ENCODE measurements around the gene RUNX2.

Gene RUNX2

DNA sequence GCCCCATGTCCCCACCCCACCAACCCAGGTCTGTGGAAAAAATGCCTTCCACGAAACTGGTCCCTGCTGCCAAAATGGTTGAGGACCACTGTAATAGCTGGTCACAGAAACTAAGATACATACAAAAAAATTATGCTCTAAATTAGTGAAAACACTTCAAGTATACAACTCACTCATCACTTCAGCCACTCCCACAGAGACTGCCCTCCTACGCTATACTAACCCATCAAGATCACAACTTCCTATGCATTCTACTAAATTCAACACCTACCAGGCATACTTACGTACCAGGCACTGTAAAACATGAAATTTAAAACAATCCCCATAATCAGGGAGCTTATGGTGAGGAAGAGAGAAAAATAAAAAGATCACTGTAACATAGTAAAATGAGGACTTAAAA lies 22.9 kb downstream of the RUNX2 start:
- in situ Hi-C loops (cut with MboI; ENCODE audit: low sequenced_read_pairs): no loop called here

DNA sequence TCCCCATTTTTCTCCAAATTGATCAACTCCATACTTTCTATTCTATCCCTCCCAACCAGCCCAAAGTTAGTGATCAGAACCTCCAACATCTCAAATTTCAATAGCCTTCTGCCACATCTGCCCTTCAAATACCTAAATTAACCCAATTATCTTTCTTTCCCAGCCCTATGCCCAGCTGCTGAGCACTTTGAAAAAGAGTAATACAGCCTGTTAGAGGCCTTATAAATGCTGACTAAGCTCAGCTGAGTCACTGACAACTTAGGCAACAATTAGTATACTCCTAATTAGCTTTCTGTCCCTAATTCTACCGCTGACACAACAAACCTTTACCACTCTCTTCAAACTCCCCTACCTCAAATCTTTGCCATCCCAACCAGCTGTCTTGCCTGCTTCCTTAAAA lies 23.5 kb downstream of the RUNX2 start:
- in situ Hi-C loops (cut with MboI; ENCODE audit: low sequenced_read_pairs): no loop called here

DNA sequence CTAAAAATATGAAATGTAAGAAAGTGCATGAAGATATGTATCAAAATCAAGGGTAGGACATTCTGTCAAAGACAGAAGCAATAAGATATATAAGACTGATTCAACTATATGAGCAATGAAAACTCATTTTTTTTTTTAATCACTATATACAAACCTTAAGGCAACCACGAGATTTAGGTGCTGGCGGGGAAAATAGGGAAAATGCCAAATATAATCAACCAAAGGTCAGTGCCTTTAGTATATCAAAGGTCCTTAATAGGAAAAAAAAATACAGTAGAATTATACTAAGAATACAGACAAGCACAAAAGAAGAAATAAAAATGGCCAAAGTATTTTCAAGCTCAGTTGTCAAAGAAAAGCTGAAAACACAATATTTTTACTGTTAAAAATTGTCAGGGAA lies 25.5 kb downstream of the RUNX2 start:
- in situ Hi-C loops (cut with MboI; ENCODE audit: low sequenced_read_pairs): no loop called here

DNA sequence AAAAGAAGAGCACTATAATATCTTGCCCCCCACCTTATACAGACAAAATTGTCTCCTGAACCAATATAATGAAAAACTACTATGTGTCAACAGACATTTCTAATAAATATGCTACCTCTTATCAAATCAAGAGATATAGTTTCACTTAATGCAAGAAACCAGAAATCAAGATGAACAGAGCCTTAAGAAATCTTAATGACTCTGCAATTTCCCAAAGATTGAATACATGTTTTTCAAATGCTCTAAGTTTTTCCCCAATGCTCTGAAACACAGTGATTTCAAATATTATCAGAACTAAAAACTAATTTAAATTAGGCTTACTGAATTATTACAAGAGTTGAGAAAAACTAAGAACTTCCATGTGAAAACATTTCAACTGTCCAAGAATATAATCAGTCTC lies 36.3 kb downstream of the RUNX2 start:
- in situ Hi-C loops (cut with MboI; ENCODE audit: low sequenced_read_pairs): no loop called here

DNA sequence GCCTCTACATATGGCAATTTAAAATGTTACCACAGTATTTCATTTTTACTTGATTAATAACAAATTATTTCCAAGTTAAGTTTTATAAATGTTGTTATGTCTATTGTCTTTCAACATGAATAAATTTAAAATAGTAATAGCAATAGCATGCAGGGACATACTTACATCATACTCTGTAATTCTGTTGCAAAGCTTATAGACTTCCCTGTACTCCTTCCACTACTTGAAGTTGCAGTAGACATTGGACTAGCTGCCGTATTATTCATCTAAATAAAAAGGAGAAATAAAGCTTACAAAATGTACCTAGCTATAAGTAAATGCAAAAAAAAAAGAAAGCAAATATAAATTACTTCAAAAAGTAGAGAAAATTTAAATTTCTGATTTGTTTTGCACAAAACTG lies 36.9 kb downstream of the RUNX2 start:
- in situ Hi-C loops (cut with MboI; ENCODE audit: low sequenced_read_pairs): no loop called here

DNA sequence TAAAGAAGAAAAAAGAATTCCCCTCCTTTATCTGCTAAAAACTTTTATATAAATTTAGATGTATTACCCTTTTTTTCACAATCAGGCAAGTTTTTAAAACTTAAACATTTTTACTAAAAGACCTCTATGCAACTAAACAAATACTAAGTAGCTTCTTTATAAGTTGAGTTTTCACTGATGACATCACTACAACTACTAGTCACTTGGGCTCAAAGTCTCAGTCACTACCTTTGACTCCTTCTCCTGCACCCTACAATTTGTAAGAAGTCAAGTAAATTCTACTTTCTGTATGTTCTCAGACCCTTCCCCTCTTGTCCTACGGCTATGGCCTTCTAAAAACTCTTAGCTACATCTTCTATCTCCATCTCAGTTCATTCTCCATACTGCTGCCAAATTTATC lies 38.4 kb downstream of the RUNX2 start:
- in situ Hi-C loops (cut with MboI; ENCODE audit: low sequenced_read_pairs): no loop called here

DNA sequence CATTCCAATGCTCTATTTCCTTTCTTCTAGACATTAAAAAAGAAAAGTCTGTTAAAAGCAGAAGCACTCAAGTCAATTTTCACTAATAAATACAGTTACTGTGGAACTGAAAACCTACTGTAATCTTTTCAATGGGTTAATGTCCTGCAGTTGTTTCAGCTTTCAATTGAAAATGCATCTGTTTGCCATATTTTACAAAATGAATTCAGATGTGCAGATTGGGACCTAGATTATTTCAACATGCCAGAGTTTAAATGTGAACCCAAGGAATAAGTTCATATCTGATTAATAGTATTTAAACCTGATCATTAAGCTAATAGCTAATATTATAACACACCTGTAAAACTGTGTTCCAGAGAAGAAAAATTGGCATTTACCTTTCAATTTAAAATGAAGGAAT lies 39.9 kb downstream of the RUNX2 start:
- in situ Hi-C loops (cut with MboI; ENCODE audit: low sequenced_read_pairs): no loop called here

DNA sequence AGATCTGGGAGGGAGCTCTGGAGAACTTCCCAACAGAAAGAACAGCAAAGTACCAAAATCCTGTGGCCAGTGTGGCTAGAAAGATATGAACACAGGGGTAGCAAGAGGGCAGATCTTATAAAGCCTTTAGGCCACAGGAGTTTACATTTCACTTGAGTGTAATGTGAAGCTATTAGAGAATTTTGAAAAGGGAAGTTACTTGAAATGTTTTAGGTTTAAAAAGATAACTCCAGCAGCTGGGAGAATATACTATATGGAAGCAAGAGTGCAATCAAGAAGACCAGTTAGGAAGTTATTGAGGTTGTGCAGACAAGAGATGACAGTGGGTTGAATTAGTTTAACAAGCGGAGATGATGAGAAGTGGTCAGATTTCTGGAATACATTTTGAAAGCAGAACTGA lies 41.7 kb downstream of the RUNX2 start:
- in situ Hi-C loops (cut with MboI; ENCODE audit: low sequenced_read_pairs): no loop called here

DNA sequence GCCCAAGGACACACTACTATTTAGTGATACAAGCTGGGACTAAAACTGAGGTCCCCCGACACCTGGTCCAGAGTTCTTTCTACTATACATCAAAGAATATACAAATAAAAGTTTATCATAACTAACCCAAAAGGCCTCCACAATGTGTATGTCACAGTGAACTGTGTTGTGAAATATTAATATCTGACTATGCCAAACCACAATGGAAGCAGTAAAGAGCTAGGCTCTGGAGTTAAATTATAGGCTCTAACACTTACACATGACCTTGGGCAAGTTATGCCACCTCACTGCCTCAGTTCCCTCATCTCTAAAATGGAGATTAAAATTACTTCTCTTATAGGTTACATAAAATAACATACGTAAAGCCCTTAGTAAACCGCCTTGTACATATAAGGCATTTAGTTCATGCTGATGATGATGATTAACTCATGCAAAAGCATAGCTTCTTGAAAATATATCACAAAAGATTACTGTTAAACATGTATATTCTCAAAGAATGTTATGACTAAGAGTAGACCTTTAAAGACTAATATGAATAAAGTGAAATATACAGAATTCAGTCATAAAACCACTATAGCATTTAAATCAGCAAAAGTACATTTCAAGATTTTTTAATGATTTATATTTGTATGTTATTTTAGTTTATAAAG lies 43.9 kb downstream of the RUNX2 start:
- in situ Hi-C loops (cut with MboI; ENCODE audit: low sequenced_read_pairs): no loop called here

DNA sequence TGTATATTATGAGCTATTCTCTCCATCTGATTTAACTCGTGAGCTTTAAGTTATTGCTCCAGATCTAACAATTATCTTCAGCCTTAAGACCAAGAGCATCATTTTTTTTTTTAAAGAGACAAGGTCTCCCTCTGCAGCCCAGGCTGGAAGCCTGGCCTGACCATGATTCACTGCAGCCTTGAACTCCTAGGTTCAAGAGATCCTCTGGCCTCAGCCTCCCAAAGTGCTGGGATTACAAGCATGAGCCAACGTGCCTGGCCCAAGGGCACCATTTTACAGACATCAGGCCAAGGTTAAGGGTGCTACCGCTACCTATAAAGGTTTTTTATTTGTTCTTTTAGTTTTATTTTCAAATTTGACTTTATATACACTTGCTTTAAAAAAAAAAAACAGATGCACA lies 47.3 kb downstream of the RUNX2 start:
- in situ Hi-C loops (cut with MboI; ENCODE audit: low sequenced_read_pairs): no loop called here

DNA sequence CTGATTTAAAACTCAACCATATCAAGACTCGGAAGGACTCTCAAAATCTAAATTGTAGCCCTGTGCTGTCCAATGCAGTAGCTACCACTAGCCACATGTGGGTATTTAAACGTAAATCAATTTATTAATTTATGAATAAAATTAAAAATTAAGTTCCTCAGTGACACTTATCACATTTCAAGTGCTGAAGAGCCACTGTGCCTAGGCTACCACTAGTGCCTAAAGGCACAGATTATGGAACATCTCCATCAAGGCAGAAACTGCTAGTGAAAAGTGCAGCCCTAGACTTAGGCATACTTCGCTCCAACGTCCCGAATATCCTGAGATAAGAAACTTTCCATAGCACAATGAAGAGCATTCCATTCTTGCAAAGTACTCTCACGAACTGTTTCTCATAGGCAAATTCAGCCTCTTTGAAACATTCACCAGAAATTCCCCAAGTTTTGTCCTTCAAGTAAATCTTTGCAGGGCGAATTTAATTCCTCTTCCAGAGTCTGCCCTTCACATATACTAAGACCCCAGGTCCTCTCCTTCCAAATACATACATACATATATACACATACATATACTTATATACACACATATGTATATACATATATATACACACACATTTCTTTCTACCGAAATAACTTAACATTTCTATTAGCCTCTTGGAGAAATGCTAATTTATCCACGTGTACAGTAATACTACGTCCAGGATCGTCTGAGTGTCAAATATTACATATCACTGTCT lies 48.3 kb downstream of the RUNX2 start:
- in situ Hi-C loops (cut with MboI; ENCODE audit: low sequenced_read_pairs): no loop called here

DNA sequence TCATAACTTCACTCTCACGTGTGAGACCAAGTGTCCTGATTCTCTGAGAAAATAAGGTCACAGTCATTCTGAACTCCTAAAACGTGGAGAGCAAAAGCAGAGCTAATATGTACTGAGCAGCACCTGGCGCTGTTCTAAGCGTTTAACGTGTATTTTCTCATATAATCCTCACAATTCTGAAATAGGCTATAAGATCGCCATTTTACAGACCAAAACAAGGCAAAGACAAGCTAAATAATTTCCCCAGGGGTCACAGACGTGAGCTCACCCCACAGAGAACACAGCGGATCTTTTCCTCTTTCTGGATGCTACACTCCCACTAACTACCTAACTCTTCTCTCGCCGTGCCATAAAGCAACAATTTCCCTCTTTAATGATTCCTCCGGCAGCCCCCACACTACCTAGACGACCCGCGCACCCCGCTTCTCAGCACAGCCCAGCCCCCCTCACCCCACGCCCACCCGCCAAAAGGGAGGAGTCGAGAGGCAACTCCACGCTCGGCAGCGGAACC lies 49.0 kb downstream of the RUNX2 start:
- in situ Hi-C loops (cut with MboI; ENCODE audit: low sequenced_read_pairs): no loop called here

DNA sequence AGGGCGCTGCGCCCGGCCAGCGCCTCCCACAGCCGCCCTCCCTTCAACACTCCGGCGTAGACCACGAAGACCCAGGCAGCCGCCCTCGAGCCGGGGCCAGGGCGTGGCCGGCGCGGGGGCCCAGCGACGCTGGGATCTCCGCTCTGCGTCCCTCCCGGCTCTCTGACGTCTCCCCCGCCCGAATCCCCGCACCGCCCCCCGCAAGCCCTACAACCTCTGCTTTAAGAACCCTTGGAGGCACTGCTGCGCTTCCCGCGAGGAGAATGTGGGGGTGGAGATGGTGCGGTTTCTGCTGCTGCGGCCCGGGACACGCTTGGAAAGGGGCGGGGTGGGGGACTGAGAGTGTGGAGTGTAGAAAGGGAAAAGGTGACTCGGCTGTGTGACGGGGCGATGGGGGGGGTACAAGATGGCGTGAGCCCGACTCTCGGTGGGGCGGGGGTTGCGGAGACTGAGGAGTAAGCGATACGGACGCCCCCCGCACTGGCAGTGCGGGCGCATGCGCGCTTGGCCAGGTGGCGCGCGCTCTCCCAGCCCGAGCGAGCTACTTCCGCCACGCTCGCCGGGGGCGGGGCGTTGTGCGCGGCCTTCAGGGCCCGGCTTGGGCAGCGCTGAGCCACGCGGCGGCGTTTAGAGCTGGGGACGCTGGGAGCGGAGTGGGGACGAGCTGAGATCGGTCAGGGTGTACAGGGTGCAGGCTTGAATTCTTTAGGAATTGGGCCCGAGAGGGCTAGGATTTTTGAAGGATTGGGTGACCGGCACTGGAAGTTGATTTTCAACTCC lies 49.6 kb downstream of the RUNX2 start, which contains the start of gene SUPT3H:
Gene SUPT3H (minus strand): TSS at position 381 of the 780 bp plus-strand sequence.
- in situ Hi-C loops (cut with MboI; ENCODE audit: low sequenced_read_pairs): no loop called here

DNA sequence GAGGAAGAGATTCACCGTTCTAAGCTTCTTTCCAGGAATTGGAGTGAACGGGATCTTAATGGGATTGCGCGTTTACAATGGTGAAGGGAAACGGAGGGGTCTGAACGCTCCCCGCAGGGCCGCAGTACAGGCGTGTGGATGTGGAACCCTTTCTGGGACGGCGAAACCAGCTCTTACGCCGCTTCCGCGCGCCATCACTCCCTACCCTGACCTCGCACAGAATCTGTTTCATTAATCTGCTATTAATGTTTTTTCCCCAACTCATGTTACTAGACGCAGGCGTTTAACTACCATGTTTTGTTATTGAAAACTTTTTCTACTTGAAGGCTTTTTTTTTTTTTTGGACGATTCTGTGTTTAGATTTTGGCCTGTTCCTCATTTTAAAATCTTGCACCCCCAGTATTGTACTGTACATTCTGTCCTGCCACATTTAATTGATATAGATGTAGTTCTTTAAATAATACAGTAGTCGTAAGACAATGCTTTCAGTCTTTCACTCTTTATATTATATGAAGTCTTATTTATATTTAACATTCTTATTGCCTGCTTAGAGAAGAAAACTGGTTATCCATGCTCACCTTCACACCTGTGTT lies 50.3 kb downstream of the RUNX2 start:
- in situ Hi-C loops (cut with MboI; ENCODE audit: low sequenced_read_pairs): no loop called here

DNA sequence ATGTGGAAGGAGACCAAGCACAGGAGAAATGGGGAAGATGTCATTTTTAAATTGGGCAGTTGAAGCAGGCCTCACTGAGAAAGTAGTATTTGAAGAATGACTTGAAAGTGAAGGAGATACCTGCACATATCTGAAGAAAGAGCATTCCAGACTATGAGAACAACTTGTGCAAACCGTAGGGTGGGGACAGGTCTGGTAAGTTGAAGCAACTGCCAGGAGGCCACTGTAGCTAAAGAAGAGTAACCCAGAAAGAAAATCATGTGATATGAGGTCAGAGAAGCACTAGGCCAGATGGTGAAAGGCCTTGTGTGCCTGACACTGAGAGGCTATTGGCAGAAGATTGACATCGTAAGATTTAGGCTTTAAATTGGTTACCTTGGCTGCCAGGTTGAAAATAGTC lies 54.3 kb downstream of the RUNX2 start:
- in situ Hi-C loops (cut with MboI; ENCODE audit: low sequenced_read_pairs): no loop called here

DNA sequence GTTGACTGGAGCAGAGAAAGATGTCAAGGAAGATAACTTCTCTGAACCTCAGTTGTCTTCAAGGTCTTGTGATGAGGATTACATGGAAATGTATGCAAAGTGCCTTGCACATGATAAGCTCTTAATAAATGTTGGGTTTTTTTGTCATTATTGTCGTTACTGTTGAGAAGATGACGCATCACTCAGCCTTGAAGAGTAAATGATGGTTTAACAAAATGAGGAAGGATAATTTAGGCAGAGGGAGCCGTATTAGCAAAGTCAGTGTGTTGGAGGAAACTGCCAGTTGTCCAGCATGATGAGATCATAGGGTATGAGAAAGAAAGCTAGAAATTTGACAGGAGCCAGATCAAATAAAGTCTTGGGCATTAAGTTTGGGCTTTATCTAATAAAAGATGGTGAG lies 58.4 kb downstream of the RUNX2 start:
- in situ Hi-C loops (cut with MboI; ENCODE audit: low sequenced_read_pairs): no loop called here

DNA sequence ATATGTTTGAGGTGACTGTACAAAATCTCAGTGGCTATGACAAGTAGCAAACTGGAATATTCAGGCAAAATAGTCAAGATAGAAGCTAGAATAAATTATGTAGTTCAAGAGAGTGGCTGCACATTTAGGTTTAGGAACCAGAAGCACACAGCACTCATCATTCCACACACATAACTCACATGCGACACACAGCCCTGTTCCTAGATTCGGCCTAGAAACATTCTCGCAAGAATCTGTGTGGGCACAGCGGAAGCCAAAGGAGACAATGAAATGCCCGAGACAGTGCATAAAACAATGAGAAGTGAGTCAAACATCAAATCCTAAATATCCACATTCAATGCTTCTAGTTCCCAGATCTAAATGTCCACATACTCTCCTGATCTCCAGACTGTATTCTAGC lies 59.1 kb downstream of the RUNX2 start:
- in situ Hi-C loops (cut with MboI; ENCODE audit: low sequenced_read_pairs): no loop called here

DNA sequence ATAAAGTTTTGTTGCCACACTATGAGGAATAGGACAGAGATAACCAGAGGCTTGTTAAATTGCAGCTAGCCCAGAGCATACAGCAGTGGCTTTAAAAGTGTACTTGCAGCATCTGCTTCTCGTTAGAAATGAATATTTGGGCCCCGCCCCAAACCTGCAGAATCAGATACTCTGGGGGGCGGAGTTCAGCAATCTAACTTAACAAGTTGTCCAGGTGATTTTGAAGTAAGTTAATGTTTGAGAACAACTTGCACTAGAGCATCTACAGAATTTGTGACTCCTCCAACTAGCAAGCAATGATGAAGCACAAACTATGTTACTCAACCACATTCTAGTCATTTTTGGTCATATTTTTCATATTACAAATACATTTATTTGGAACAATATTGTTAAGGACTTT lies 60.2 kb downstream of the RUNX2 start:
- in situ Hi-C loops (cut with MboI; ENCODE audit: low sequenced_read_pairs): no loop called here

DNA sequence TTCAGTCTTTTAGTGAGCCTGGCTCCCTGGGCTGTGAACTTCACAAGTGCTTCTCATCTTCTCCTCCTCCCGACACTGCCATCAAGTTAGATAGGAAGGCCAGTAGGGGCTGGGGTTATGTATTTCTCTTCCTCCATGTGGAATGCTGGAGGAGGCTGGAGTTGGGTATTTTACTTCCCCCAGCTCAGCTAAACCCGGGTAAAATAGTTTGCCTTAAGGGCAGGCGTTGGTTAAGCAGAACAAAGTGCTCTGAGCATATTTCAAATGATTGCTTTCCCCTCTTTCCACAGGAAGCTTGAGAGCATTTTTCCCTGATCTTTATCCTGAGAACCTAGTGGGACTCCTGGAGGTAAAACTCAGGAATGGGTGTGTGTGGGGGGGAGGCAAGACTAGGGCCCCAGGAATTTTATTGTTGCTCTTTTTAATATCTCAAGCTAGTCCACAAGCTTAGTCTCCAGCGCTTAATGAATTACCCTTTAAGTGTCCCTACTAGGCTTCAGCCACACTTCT lies 66.5 kb downstream of the RUNX2 start:
- in situ Hi-C loops (cut with MboI; ENCODE audit: low sequenced_read_pairs): no loop called here

DNA sequence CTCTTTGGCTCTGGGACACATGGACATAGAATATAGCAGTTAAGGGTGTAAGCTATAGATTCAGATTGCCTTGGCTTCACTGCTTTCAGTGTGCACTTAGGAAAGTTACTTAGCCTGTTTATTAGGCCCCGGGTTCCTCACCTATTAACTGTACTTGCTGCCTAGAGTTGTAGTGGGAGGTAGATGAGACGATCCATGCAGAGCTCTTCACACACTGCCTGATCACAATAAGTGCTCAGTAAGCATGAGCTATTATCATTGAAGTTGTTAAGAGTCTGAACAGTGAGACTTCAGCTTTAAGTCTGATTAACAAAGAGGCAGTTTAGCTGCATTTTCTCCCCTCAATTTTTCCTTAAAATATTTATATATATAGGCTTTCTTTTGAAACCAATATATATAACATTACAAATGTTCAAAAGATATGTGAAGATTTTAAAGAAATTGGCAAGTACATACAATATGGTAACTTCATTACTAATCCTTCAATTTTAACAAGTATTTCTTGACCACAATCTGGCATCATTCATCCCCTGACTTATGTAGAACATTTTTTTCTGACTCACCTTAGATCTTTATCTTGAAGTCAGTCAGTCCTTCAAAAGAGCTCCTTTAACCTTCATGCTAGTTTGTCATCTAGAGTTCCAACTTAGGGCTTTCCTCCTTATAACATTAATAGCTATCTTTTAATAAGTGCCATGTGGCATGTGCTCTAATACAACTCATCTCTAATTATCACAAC lies 70.1 kb downstream of the RUNX2 start:
- in situ Hi-C loops (cut with MboI; ENCODE audit: low sequenced_read_pairs): no loop called here

DNA sequence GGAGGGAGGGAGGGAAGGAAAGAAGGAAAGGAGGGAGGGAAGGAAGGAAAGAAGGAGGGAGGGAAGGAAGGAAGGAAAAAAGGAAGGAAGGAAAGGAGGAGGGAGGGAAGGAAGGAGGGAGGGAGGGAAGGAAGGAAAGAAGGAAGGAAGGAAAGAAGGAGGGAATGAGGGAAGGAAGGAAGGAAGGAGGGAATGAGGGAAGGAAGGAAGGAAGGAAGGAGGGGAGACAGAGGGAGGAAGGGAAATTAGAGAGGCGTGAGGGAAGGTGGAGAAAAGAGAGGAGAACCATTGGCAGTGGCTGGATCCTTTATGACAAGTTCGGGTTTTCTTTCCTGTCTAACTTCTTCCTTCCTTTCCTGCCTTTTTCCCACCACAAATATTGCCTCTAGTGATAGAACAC lies 71.9 kb downstream of the RUNX2 start:
- in situ Hi-C loops (cut with MboI; ENCODE audit: low sequenced_read_pairs): no loop called here

Data from HL-60/S4 treated with retinoic acid at 250 ng/mL for 4 days and 3 days (cell line).